PC-3 (cell line): ENCODE results near the gene AFG1L.

Experiments
- EZH2 ChIP-seq: fragments of 300-600 bp; sonication (generic); IDR thresholded peaks from one replicate; pipeline ENCODE4 v1.6.1; 2017; ENCODE audit warnings: antibody characterized with exemption, mild to moderate bottlenecking, low read length; ENCODE audit not compliant: unreplicated experiment
- EZH2phosphoT487 ChIP-seq: fragments of 300-600 bp; sonication (generic); IDR thresholded peaks from 2 replicates; pipeline ENCODE4 v1.6.1; 2018; ENCODE audit warnings: mild to moderate bottlenecking, antibody characterized with exemption, low read length, borderline replicate concordance
- TF ChIP-seq, protein P1 (sequence below): fragments of 300-600 bp; sonication (generic); conservative IDR thresholded peaks from 2 replicates; pipeline ENCODE4 v1.5.1; 2017; ENCODE audit warnings: antibody characterized with exemption, low read depth, mild to moderate bottlenecking, low read length

DNA sequence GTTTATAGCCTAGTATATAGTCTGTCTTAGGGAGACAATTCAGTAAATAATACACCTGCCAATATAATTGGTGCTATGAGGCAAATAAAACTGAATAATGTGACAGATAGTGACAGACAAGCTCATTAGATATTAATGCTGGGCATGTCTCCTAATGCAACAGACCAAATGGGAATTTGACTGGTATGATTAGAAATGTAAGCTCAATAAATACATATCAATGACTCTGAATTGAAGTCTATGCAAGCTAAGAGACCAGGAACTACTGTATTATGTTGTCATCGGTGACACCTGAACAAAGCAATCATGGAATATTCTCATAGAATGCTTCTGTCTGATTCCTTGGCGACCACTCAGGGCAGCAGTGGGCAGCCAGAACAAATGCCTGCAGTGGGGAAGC is 31.5 kb upstream of the AFG1L start:
- TF ChIP-seq, protein P1, sequence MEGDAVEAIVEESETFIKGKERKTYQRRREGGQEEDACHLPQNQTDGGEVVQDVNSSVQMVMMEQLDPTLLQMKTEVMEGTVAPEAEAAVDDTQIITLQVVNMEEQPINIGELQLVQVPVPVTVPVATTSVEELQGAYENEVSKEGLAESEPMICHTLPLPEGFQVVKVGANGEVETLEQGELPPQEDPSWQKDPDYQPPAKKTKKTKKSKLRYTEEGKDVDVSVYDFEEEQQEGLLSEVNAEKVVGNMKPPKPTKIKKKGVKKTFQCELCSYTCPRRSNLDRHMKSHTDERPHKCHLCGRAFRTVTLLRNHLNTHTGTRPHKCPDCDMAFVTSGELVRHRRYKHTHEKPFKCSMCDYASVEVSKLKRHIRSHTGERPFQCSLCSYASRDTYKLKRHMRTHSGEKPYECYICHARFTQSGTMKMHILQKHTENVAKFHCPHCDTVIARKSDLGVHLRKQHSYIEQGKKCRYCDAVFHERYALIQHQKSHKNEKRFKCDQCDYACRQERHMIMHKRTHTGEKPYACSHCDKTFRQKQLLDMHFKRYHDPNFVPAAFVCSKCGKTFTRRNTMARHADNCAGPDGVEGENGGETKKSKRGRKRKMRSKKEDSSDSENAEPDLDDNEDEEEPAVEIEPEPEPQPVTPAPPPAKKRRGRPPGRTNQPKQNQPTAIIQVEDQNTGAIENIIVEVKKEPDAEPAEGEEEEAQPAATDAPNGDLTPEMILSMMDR: no peak
- TF ChIP-seq EZH2 (no peak), EZH2phosphoT487 (no peak)
